ENCODE measurements around the gene TCF7L1. TPM values are rescaled to one million over a fixed set of nuclear protein-coding genes. Genes with fewer than 3 reads are reported as not detected.

TCF7L1 gene
- polyA plus RNA-seq, 1 of the 3 experiments (the other 2 are of a cell fraction), result 3.7 TPM

DNA sequence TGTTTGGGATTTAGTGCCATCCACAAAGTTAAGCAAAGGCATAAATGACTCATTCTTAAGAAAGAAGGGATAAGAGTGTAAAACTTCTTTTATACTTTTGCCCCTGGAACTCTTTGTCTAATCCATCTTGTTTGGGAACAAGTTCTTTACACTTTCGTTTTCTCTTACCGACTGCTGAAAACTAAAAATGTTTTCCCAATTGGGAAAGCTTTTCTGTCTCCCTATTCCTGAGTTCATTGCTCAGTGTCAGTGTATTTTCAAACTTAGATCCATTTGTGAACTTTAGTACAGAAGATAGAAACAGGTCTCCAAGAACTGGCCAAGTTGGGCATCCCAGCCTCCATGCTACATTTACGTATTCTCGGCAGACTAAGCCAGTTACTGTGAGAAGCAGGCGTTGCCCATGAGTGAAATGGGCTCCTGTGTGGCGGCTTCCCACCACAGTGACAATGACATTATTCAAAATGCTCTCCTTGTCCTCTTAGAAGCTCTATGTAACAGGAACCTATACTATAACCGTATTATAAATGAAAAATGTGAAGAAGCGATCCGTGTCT, 142.9 kb downstream of the TCF7L1 start:
- H2AFZ ChIP-seq (ENCODE audit: low read depth), result no peak overlapping the region
- no peak overlapping the region for H3K4me2 ChIP-seq
- 95% methylated on average over 9 of the region's 9 CpGs for WGBS (ENCODE audit: low lambda C conversion rate)
- H3K9me2 ChIP-seq, result no peaks in the 10 kb centered on the region
- no peaks in the 10 kb centered on the region for H3K9me3 ChIP-seq
- peaks cover 9% of the 10 kb centered on the region for H4K20me1 ChIP-seq (ENCODE audit: insufficient read depth)
- no peak for TF ChIP-seq YY1 (IDR thresholded peaks at IDR 0.05; ENCODE audit: low read depth)
- TF ChIP-seq RAD21 (IDR thresholded peaks at IDR 0.05; ENCODE audit: low read length), result no peak
- ChIA-PET POLR2A (no interaction called here), CTCF (interaction anchor here (0.9 to 2.9 kb wide), 5 partner anchors 9 to 209 kb away, joined by 3 to 17 read pairs (median 5); no protein-coding TSS in a partner anchor)
- peaks cover 21 to 30% of the 10 kb centered on the region in 2 experiments for H3K4me1 ChIP-seq (ENCODE audit: control insufficient read depth in 1 of 2, insufficient read depth in 2 of 2, low read depth in 1 of 2, low read length in 1 of 2)
- no peaks in the 10 kb centered on the region for H3K79me2 ChIP-seq (ENCODE audit: insufficient read depth)
- peaks cover 9% of the 10 kb centered on the region for H3F3A ChIP-seq (replicated peaks; ENCODE audit: insufficient read depth)
- H3K9ac ChIP-seq, result no peak overlapping the region
- no peak overlapping the region for H3K27ac ChIP-seq (ENCODE audit: low read depth in 2 of 2, low read length in 1 of 2)
- no peak overlapping the region for H3K4me3 ChIP-seq (ENCODE audit: low read depth in 2 of 2, low read length in 1 of 2)
- DNase-seq, result no peak
- H3K27me3 ChIP-seq (ENCODE audit: insufficient read depth), result no peaks in the 10 kb centered on the region
- no peaks in the 10 kb centered on the region for H3K36me3 ChIP-seq (replicated peaks in 1 of 2; ENCODE audit: control insufficient read depth in 1 of 2, insufficient read depth in 2 of 2, low read length in 1 of 2)

DNA sequence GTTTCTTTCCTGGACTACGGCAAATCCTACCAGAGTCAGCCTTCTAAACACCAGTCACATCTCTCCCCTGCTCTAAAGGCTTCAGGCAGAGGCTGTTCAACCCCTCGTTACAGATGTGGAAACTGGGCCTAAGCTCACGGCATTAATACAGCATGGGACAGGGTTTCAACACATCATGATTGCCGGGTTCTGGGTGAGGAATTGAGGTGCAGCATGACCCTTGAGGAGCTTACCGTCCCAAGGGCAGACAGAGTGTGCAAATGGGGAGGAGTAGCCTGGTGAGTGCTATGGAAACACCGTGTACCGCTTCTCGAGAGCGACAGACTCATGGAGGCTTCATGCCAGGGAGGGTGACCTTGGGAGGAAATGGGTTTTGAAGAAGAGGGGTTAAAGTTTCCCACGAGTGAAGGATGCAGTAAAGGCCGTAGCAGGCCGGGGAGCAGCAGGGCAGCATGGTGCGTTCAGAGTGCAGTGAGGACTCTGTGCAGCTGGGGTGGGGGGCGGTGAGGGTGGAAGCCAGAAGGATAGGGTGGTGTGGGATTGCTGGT, 143.5 kb downstream of the TCF7L1 start:
- no peak for DNase-seq
- ChIA-PET POLR2A (no interaction called here), CTCF (interaction anchor here (0.9 to 2.9 kb wide), 4 partner anchors 11 to 210 kb away, joined by 3 to 17 read pairs (median 4); no protein-coding TSS in a partner anchor)
- no peak overlapping the region for H2AFZ ChIP-seq (ENCODE audit: low read depth)
- no peak overlapping the region for H3K9ac ChIP-seq
- no peak overlapping the region for H3K4me2 ChIP-seq
- TF ChIP-seq EP300 (IDR thresholded peaks at IDR 0.05; ENCODE audit: borderline replicate concordance in 1 of 2, low read depth in 1 of 2, low read length in 1 of 2) (no peak), RXRA (IDR thresholded peaks at IDR 0.05; ENCODE audit: borderline replicate concordance, low read depth) (no peak), TCF12 (IDR thresholded peaks at IDR 0.05) (no peak), ELF1 (IDR thresholded peaks at IDR 0.05) (no peak), GATA2 (CRISPR knock-in tag; IDR thresholded peaks at IDR 0.05) (no peak), MXI1 (IDR thresholded peaks at IDR 0.05; ENCODE audit: low read depth, low read length) (no peak), SIN3A (IDR thresholded peaks at IDR 0.05; ENCODE audit: borderline replicate concordance, low read depth, low read length) (no peak), FOXJ3 (CRISPR knock-in tag; IDR thresholded peaks at IDR 0.05) (no peak), YY1 (IDR thresholded peaks at IDR 0.05; ENCODE audit: low read depth) (no peak), NRF1 (IDR thresholded peaks at IDR 0.05; ENCODE audit: low read depth, low read length) (no peak), RFX5 (IDR thresholded peaks at IDR 0.05; ENCODE audit: low read length) (no peak), FOSL2 (IDR thresholded peaks at IDR 0.05; ENCODE audit: borderline replicate concordance, low read depth) (no peak), EZH2phosphoT487 (IDR thresholded peaks at IDR 0.05; ENCODE audit: borderline replicate concordance, low read depth) (no peak), NFIC (IDR thresholded peaks at IDR 0.05; ENCODE audit: borderline replicate concordance) (no peak), POLR2AphosphoS5 (IDR thresholded peaks at IDR 0.05; ENCODE audit: low read depth, low read length) (no peak)
- TF ChIP-seq, protein P1, sequence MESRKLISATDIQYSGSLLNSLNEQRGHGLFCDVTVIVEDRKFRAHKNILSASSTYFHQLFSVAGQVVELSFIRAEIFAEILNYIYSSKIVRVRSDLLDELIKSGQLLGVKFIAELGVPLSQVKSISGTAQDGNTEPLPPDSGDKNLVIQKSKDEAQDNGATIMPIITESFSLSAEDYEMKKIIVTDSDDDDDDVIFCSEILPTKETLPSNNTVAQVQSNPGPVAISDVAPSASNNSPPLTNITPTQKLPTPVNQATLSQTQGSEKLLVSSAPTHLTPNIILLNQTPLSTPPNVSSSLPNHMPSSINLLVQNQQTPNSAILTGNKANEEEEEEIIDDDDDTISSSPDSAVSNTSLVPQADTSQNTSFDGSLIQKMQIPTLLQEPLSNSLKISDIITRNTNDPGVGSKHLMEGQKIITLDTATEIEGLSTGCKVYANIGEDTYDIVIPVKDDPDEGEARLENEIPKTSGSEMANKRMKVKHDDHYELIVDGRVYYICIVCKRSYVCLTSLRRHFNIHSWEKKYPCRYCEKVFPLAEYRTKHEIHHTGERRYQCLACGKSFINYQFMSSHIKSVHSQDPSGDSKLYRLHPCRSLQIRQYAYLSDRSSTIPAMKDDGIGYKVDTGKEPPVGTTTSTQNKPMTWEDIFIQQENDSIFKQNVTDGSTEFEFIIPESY (IDR thresholded peaks at IDR 0.05; ENCODE audit: borderline replicate concordance, low read depth), result no peak
- TF ChIP-seq, protein P2, sequence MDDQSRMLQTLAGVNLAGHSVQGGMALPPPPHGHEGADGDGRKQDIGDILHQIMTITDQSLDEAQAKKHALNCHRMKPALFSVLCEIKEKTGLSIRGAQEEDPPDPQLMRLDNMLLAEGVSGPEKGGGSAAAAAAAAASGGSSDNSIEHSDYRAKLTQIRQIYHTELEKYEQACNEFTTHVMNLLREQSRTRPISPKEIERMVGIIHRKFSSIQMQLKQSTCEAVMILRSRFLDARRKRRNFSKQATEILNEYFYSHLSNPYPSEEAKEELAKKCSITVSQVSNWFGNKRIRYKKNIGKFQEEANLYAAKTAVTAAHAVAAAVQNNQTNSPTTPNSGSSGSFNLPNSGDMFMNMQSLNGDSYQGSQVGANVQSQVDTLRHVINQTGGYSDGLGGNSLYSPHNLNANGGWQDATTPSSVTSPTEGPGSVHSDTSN (IDR thresholded peaks at IDR 0.05), result no peak
- TF ChIP-seq, protein P3, sequence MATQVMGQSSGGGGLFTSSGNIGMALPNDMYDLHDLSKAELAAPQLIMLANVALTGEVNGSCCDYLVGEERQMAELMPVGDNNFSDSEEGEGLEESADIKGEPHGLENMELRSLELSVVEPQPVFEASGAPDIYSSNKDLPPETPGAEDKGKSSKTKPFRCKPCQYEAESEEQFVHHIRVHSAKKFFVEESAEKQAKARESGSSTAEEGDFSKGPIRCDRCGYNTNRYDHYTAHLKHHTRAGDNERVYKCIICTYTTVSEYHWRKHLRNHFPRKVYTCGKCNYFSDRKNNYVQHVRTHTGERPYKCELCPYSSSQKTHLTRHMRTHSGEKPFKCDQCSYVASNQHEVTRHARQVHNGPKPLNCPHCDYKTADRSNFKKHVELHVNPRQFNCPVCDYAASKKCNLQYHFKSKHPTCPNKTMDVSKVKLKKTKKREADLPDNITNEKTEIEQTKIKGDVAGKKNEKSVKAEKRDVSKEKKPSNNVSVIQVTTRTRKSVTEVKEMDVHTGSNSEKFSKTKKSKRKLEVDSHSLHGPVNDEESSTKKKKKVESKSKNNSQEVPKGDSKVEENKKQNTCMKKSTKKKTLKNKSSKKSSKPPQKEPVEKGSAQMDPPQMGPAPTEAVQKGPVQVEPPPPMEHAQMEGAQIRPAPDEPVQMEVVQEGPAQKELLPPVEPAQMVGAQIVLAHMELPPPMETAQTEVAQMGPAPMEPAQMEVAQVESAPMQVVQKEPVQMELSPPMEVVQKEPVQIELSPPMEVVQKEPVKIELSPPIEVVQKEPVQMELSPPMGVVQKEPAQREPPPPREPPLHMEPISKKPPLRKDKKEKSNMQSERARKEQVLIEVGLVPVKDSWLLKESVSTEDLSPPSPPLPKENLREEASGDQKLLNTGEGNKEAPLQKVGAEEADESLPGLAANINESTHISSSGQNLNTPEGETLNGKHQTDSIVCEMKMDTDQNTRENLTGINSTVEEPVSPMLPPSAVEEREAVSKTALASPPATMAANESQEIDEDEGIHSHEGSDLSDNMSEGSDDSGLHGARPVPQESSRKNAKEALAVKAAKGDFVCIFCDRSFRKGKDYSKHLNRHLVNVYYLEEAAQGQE (IDR thresholded peaks at IDR 0.05; ENCODE audit: low read depth, low read length), result no peak
- no peaks in the 10 kb centered on the region for H3K27me3 ChIP-seq (ENCODE audit: insufficient read depth)
- H3K4me1 ChIP-seq (ENCODE audit: control insufficient read depth in 1 of 2, insufficient read depth in 2 of 2, low read depth in 1 of 2, low read length in 1 of 2), result peaks cover 21 to 30% of the 10 kb centered on the region in 2 experiments
- H3K79me2 ChIP-seq (ENCODE audit: insufficient read depth), result no peaks in the 10 kb centered on the region
- H3K4me3 ChIP-seq (ENCODE audit: low read depth in 2 of 2, low read length in 1 of 2), result no peak overlapping the region
- H3K9me3 ChIP-seq, result no peaks in the 10 kb centered on the region
- no peaks in the 10 kb centered on the region for H3K9me2 ChIP-seq
- peaks cover 9% of the 10 kb centered on the region for H4K20me1 ChIP-seq (ENCODE audit: insufficient read depth)
- H3F3A ChIP-seq (replicated peaks; ENCODE audit: insufficient read depth), result peaks cover 9% of the 10 kb centered on the region
- 93% methylated on average over 14 of the region's 14 CpGs for WGBS (ENCODE audit: low lambda C conversion rate)
- H3K27ac ChIP-seq (ENCODE audit: low read depth in 2 of 2, low read length in 1 of 2), result no peak overlapping the region
- no peaks in the 10 kb centered on the region for H3K36me3 ChIP-seq (replicated peaks in 1 of 2; ENCODE audit: control insufficient read depth in 1 of 2, insufficient read depth in 2 of 2, low read length in 1 of 2)

All from SK-N-SH (cell line).